CD4-positive, alpha-beta T cell (primary cell): ENCODE measurements around the gene STING1. TPM values are rescaled to one million over a fixed set of nuclear protein-coding genes. Genes with fewer than 3 reads are reported as not detected.
"Not testable (repeated sequence)": the region's sequence is repeated elsewhere in the genome, so short reads cannot be mapped to it uniquely, and the experiment has no call there.

ENCODE experiments used
- ATAC-seq: fragments of 200-7000 bp; cut with Tn5 transposase; one replicate; pipeline ENCODE4 v1.10.0; 2022; ENCODE audit warnings: mild to moderate bottlenecking; ENCODE audit not compliant: poor library complexity
- CTCF ChIA-PET: fragments of 350-600 bp; sonication (Branson Sonifier 250); formaldehyde crosslinking; loops from one replicate; lab custom pipeline; 2021; ENCODE audit warnings: antibody characterized with exemption, inconsistent platforms; lab: Charles Lee
- POLR2A ChIA-PET: fragments of 350-600 bp; sonication (Branson Sonifier 250); formaldehyde crosslinking; loops from one replicate; lab custom pipeline; 2021; ENCODE audit warnings: antibody characterized with exemption, inconsistent platforms; lab: Charles Lee
- DNase-seq, 14 experiments: peaks; one replicate each; pipeline ENCODE4 v3.0.0-alpha.2; 2013 to 2020; ENCODE audit warnings: mixed read lengths in 2 of 14
- H3K27ac ChIP-seq, 2 donors: one replicate each; pipeline versions ENCODE4 v1.5.1 to v1.7.0; 2013; ENCODE audit warnings: low read length in 2 of 2, low read depth in 1 of 2, mild to moderate bottlenecking in 1 of 2
- H3K27me3 ChIP-seq, 2 experiments: 1 replicate in 1 of 2; 2 replicates in 1 of 2; pipeline versions ENCODE4 v1.6.1 to v1.7.0; 2013; ENCODE audit warnings: low read length in 2 of 2, control low read depth in 1 of 2, mild to moderate bottlenecking in 1 of 2, moderate library complexity in 1 of 2; ENCODE audit not compliant: insufficient read depth in 2 of 2, control insufficient read depth in 1 of 2
- H3K36me3 ChIP-seq: one replicate; pipeline ENCODE4 v1.6.1; 2013; ENCODE audit warnings: low read length, control low read depth; ENCODE audit not compliant: insufficient read depth
- H3K4me1 ChIP-seq: one replicate; pipeline ENCODE4 v1.6.1; 2013; ENCODE audit warnings: low read length, control low read depth; ENCODE audit not compliant: insufficient read depth
- H3K4me3 ChIP-seq: one replicate; pipeline ENCODE4 v1.5.1; 2013; ENCODE audit warnings: mild to moderate bottlenecking, low read length, moderate library complexity
- H3K9me3 ChIP-seq, 2 experiments: 1 replicate in 1 of 2; 2 replicates in 1 of 2; pipeline versions ENCODE4 v1.6.1 to v1.7.0; 2013; ENCODE audit warnings: low read length in 2 of 2, mild to moderate bottlenecking in 2 of 2, control low read depth in 1 of 2, moderate library complexity in 1 of 2; ENCODE audit not compliant: control insufficient read depth in 1 of 2, insufficient read depth in 1 of 2
- H3K27ac Mint-ChIP-seq: one replicate; pipeline ENCODE4 v1.8.0; 2020; ENCODE audit warnings: mixed read lengths
- H3K27me3 Mint-ChIP-seq: one replicate; pipeline ENCODE4 v1.8.0; 2021; ENCODE audit warnings: mixed read lengths
- H3K36me3 Mint-ChIP-seq: one replicate; pipeline ENCODE4 v1.8.0; 2021; ENCODE audit warnings: low read depth, mixed read lengths
- H3K4me1 Mint-ChIP-seq: one replicate; pipeline ENCODE4 v1.8.0; 2021; ENCODE audit warnings: low read depth, mixed read lengths
- H3K4me3 Mint-ChIP-seq: one replicate; pipeline ENCODE4 v1.8.0; 2020; ENCODE audit warnings: mild to moderate bottlenecking, mixed read lengths
- H3K9me3 Mint-ChIP-seq: one replicate; pipeline ENCODE4 v1.8.0; 2020; ENCODE audit warnings: mixed read lengths
- intact Hi-C, 2 experiments: fragments of 100-400 bp; cut with DNase I in 1 of 2; cut with micrococcal nuclease in 1 of 2; formaldehyde crosslinking; loops; one replicate each; pipeline versions ENCODE4 v1.15.1 to v1.9.0; 2023 to 2025; cut with DNase I, micrococcal nuclease
- total RNA-seq, 174 experiments: library from RNA in 2 of 174; stranded (reverse) in 2 of 174; gene quantifications; one replicate each; pipeline ENCODE4 v1.2.3 and lab custom pipeline; 2021 to 2026
- TF ChIP-seq, protein P1 (sequence below): fragments of 200-600 bp; IDR thresholded peaks from one replicate; pipeline ENCODE4 v1.8.0; 2022; ENCODE audit warnings: antibody characterized with exemption, mild to moderate bottlenecking

STING1 gene
- total RNA-seq, 2 experiments from 2014 or later = 155 to 168 TPM

GRCh38 chr5:139486201-139486600, 3.6 kb upstream of the STING1 start:
- H3K4me3 ChIP-seq = no peak overlapping the region
- Mint-ChIP-seq H3K36me3 (peaks cover 15% of the 10 kb centered on the region), H3K9me3 (no peaks in the 10 kb centered on the region), H3K4me3 (no peak overlapping the region), H3K27me3 (no peaks in the 10 kb centered on the region), H3K27ac (no peak overlapping the region), H3K4me1 (peaks cover 16% of the 10 kb centered on the region)
- no peak overlapping the region for H3K27ac ChIP-seq
- intact Hi-C loops = no loop called here
- no peaks in the 10 kb centered on the region for H3K36me3 ChIP-seq
- H3K9me3 ChIP-seq = no peaks in the 10 kb centered on the region
- ATAC-seq (no peak), DNase-seq (no peak)
- peaks cover 29% of the 10 kb centered on the region for H3K4me1 ChIP-seq
- H3K27me3 ChIP-seq = no peaks in the 10 kb centered on the region
- TF ChIP-seq, protein P1, sequence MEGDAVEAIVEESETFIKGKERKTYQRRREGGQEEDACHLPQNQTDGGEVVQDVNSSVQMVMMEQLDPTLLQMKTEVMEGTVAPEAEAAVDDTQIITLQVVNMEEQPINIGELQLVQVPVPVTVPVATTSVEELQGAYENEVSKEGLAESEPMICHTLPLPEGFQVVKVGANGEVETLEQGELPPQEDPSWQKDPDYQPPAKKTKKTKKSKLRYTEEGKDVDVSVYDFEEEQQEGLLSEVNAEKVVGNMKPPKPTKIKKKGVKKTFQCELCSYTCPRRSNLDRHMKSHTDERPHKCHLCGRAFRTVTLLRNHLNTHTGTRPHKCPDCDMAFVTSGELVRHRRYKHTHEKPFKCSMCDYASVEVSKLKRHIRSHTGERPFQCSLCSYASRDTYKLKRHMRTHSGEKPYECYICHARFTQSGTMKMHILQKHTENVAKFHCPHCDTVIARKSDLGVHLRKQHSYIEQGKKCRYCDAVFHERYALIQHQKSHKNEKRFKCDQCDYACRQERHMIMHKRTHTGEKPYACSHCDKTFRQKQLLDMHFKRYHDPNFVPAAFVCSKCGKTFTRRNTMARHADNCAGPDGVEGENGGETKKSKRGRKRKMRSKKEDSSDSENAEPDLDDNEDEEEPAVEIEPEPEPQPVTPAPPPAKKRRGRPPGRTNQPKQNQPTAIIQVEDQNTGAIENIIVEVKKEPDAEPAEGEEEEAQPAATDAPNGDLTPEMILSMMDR = no peak
- ChIA-PET CTCF (interaction anchor here (1.2 kb wide), 1 partner anchor 27 kb away, joined by 4 read pairs; no protein-coding TSS in a partner anchor), POLR2A (no interaction called here)

DNA sequence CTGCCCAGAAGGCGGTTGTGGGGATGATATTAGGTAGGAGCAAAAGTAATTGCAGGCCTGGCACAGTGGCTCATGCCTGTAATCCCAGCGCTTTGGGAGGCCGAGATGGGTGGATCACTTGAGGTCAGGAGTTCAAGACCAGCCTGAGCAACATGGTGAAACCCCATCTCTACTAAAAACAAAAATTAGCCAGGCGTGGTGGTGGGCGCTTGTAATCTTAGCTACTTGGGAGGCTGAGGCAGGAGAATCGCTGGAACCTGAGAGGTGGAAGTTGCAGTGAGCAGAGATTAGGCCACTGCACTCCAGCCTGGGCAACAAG, 291 bp upstream of the STING1 start:
- Mint-ChIP-seq H3K27ac (peak overlapping the region; percentile 92), H3K4me1 (peaks cover 34% of the 10 kb centered on the region), H3K36me3 (peaks cover 42% of the 10 kb centered on the region), H3K4me3 (peak overlapping the region; percentile 91)
- not testable (repeated sequence) for DNase-seq, H3K9me3 ChIP-seq, ATAC-seq, H3K27me3 ChIP-seq, H3K27me3 Mint-ChIP-seq, H3K9me3 Mint-ChIP-seq
- ChIA-PET POLR2A (interaction anchor here (0.7 to 4.8 kb wide), 22 partner anchors 10 to 189 kb away, joined by 3 to 74 read pairs (median 10); partner anchors contain the start of genes DNAJC18, MATR3, SMIM33 and SPATA24), CTCF (interaction anchor here (0.7 to 4.0 kb wide), 5 partner anchors 22 to 283 kb away, joined by 3 to 20 read pairs (median 3); no protein-coding TSS in a partner anchor)
- peaks cover 30% of the 10 kb centered on the region for H3K36me3 ChIP-seq
- H3K4me1 ChIP-seq = peaks cover 54% of the 10 kb centered on the region
- intact Hi-C loops = loop anchor here (1.0 to 5.0 kb wide), 4 partner anchors 25 to 44 kb away; partner anchors contain the start of gene DNAJC18 (in 1 of the 2)
- peak overlapping the region; percentile 81 for H3K4me3 ChIP-seq
- peak overlapping the region; percentile 82 for H3K27ac ChIP-seq

DNA sequence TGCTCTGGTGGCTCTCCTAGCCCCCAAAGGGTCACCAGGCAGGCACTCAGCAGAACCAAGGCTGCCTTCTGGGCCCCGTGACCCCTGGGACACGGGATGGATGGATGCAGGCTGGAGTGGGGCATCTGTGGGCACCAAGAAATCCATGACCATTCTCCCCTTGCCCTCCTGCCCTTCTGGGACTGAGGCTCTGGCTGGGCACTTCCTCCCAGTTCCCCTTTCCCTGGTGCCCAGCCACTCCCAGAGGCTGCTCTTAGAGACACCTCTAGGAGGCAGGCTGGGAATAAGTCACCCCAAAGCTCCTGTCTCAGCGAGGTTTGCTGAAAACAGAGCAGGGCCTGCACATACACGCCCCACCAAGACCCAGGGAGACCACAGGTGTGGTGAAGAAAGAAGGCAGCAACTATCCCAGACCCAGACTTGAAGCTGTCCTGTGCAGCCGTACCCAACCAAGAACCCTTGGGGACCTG, 943 bp downstream of the STING1 start:
- peaks cover 37% of the 10 kb centered on the region for H3K4me1 Mint-ChIP-seq
- TF ChIP-seq, protein P1 = no peak
- no peaks in the 10 kb centered on the region for H3K27me3 Mint-ChIP-seq
- Histone ChIP-seq H3K27ac (peak overlapping the region; percentile 82), H3K9me3 (no peaks in the 10 kb centered on the region), H3K4me3 (peak overlapping the region; percentile 81), H3K4me1 (peaks cover 63% of the 10 kb centered on the region), H3K27me3 (no peaks in the 10 kb centered on the region), H3K36me3 (peaks cover 41% of the 10 kb centered on the region)
- H3K27ac Mint-ChIP-seq = peak overlapping the region; percentile 92
- intact Hi-C loops = loop anchor here (1.0 to 5.0 kb wide), 4 partner anchors 23 to 42 kb away; partner anchors contain the start of gene DNAJC18 (in 1 of the 2)
- peak overlapping the region; percentile 91 for H3K4me3 Mint-ChIP-seq
- peak; percentile 30 for ATAC-seq
- ChIA-PET CTCF (interaction anchor here (1.0 to 4.0 kb wide), 6 partner anchors 31 to 284 kb away, joined by 3 to 20 read pairs (median 4); partner anchors contain the start of gene DNAJC18), POLR2A (interaction anchor here (0.8 to 4.8 kb wide), 23 partner anchors 8 to 188 kb away, joined by 3 to 74 read pairs (median 9); partner anchors contain the start of genes DNAJC18, SMIM33, SPATA24 and UBE2D2)
- DNase-seq = peak in 7 of 14 experiments; percentile 22 to 50 (median 40)
- peaks cover 54% of the 10 kb centered on the region for H3K36me3 Mint-ChIP-seq
- H3K9me3 Mint-ChIP-seq = no peaks in the 10 kb centered on the region
